H9 (cell line): ENCODE data around the gene CYP27A1. TPM values are rescaled to one million over a fixed set of nuclear protein-coding genes. Genes with fewer than 3 reads are reported as not detected.

Source experiments
- DNase-seq: peaks from one replicate; pipeline ENCODE4 v3.0.0-alpha.2; 2017
- H2AFZ ChIP-seq: one replicate; pipeline ENCODE4 v1.6.1; 2013; ENCODE audit warnings: mild to moderate bottlenecking, low read length, control low read depth, moderate library complexity
- H2AK5ac ChIP-seq: 2 replicates; pipeline ENCODE4 v1.6.1; 2013; ENCODE audit warnings: low read length, control low read depth, mixed read lengths; ENCODE audit not compliant: insufficient read length
- H2BK120ac ChIP-seq: one replicate; pipeline ENCODE4 v1.6.1; 2013; ENCODE audit warnings: low read depth, mild to moderate bottlenecking, low read length, control low read depth, inconsistent platforms; ENCODE audit not compliant: poor library complexity, severe bottlenecking
- H2BK12ac ChIP-seq: 2 replicates; pipeline ENCODE4 v1.6.1; 2013; ENCODE audit warnings: low read length, control low read depth, mixed read lengths, low read depth; ENCODE audit not compliant: insufficient read length
- H2BK15ac ChIP-seq: 2 replicates; pipeline ENCODE4 v1.6.1; 2013; ENCODE audit warnings: low read depth, low read length, control low read depth
- H2BK20ac ChIP-seq: one replicate; pipeline ENCODE4 v1.6.1; 2013; ENCODE audit warnings: low read depth, mild to moderate bottlenecking, low read length, control low read depth, inconsistent platforms; ENCODE audit not compliant: poor library complexity, severe bottlenecking
- H2BK5ac ChIP-seq: 2 replicates; pipeline ENCODE4 v1.6.1; 2013; ENCODE audit warnings: low read length, control low read depth, mixed read lengths; ENCODE audit not compliant: insufficient read length
- H3K14ac ChIP-seq: 2 replicates; pipeline ENCODE4 v1.6.1; 2013; ENCODE audit warnings: low read length, control low read depth; ENCODE audit not compliant: insufficient read depth
- H3K18ac ChIP-seq: 2 replicates; pipeline ENCODE4 v1.6.1; 2013; ENCODE audit warnings: low read depth, mild to moderate bottlenecking, mixed read lengths, low read length, control low read depth; ENCODE audit not compliant: insufficient read length
- H3K23ac ChIP-seq: 2 replicates; pipeline ENCODE4 v1.6.1; 2013; ENCODE audit warnings: low read length, control low read depth, mixed read lengths, low read depth; ENCODE audit not compliant: insufficient read length
- H3K23me2 ChIP-seq: 2 replicates; pipeline ENCODE4 v1.6.1; 2013; ENCODE audit warnings: low read depth, mild to moderate bottlenecking, mixed read lengths, low read length, control low read depth; ENCODE audit not compliant: insufficient read length, poor library complexity, severe bottlenecking
- H3K27ac ChIP-seq: 2 replicates; pipeline ENCODE4 v1.5.1; 2013; ENCODE audit warnings: low read length, control low read depth, mixed read lengths, low read depth; ENCODE audit not compliant: insufficient read length
- H3K27me3 ChIP-seq: 2 replicates; pipeline ENCODE4 v1.6.1; 2013; ENCODE audit warnings: low read length, control low read depth, inconsistent platforms; ENCODE audit not compliant: insufficient read depth
- H3K4ac ChIP-seq: 2 replicates; pipeline ENCODE4 v1.6.1; 2013; ENCODE audit warnings: low read depth, mild to moderate bottlenecking, control low read depth, inconsistent platforms, low read length, moderate library complexity
- H3K4me1 ChIP-seq: 2 replicates; pipeline ENCODE4 v1.6.1; 2013; ENCODE audit warnings: low read length, control low read depth, inconsistent platforms; ENCODE audit not compliant: insufficient read depth
- H3K4me2 ChIP-seq: 2 replicates; pipeline ENCODE4 v1.6.1; 2013; ENCODE audit warnings: low read length, control low read depth, mixed read lengths; ENCODE audit not compliant: insufficient read length, insufficient read depth
- H3K56ac ChIP-seq: 2 replicates; pipeline ENCODE4 v1.6.1; 2013; ENCODE audit warnings: low read depth, mild to moderate bottlenecking, mixed read lengths, low read length, control low read depth; ENCODE audit not compliant: insufficient read length
- H3K79me1 ChIP-seq: 2 replicates; pipeline ENCODE4 v1.6.1; 2013; ENCODE audit warnings: low read depth, mild to moderate bottlenecking, moderate library complexity, low read length, control low read depth, inconsistent platforms; ENCODE audit not compliant: insufficient read depth, poor library complexity, severe bottlenecking
- H3K79me2 ChIP-seq: 2 replicates; pipeline ENCODE4 v1.6.1; 2013; ENCODE audit warnings: low read length, control low read depth, inconsistent platforms; ENCODE audit not compliant: insufficient read depth
- H3K9ac ChIP-seq: 2 replicates; pipeline ENCODE4 v1.6.1; 2013; ENCODE audit warnings: low read length, control low read depth, mixed read lengths; ENCODE audit not compliant: insufficient read length; ENCODE audit errors: extremely low read depth
- H3K9me3 ChIP-seq: one replicate; pipeline ENCODE4 v1.6.1; 2013; ENCODE audit warnings: low read depth, low read length, inconsistent platforms; ENCODE audit not compliant: control insufficient read depth
- H3T11ph ChIP-seq: one replicate; pipeline ENCODE4 v1.6.1; 2013; ENCODE audit warnings: mild to moderate bottlenecking, low read length, control low read depth, inconsistent platforms
- H4K20me1 ChIP-seq: one replicate; pipeline ENCODE4 v1.6.1; 2013; ENCODE audit not compliant: control insufficient read depth, insufficient read length, insufficient read depth
- H4K5ac ChIP-seq: 2 replicates; pipeline ENCODE4 v1.6.1; 2013; ENCODE audit warnings: low read depth, mild to moderate bottlenecking, mixed read lengths, low read length, control low read depth; ENCODE audit not compliant: insufficient read length
- H4K8ac ChIP-seq: replicated peaks from 2 replicates; pipeline ENCODE4 v1.6.1; 2013; ENCODE audit warnings: low read length, control low read depth, mixed read lengths, low read depth; ENCODE audit not compliant: insufficient read length
- H4K91ac ChIP-seq: 2 replicates; pipeline ENCODE4 v1.6.1; 2013; ENCODE audit warnings: low read depth, mild to moderate bottlenecking, moderate library complexity, mixed read lengths, low read length, control low read depth; ENCODE audit not compliant: insufficient read length
- H3K27ac Mint-ChIP-seq, 3 experiments: 2 replicates in 2 of 3; 3 replicates in 1 of 3; pipeline ENCODE4 v1.8.0; 2020 to 2021; ENCODE audit warnings: mixed read lengths in 3 of 3, mild to moderate bottlenecking in 1 of 3, moderate library complexity in 1 of 3
- H3K27me3 Mint-ChIP-seq: 2 replicates; pipeline ENCODE4 v1.8.0; 2021; ENCODE audit warnings: low read depth, mild to moderate bottlenecking, moderate library complexity, mixed read lengths
- H3K36me3 Mint-ChIP-seq, 3 experiments: 2 replicates in 2 of 3; 3 replicates in 1 of 3; pipeline ENCODE4 v1.8.0; 2020 to 2021; ENCODE audit warnings: low read depth in 3 of 3, mixed read lengths in 3 of 3; ENCODE audit not compliant: insufficient read depth in 1 of 3
- H3K4me1 Mint-ChIP-seq, 2 experiments: 2 replicates each; pipeline ENCODE4 v1.8.0; 2020; ENCODE audit warnings: mixed read lengths in 2 of 2
- H3K4me3 Mint-ChIP-seq, 2 experiments: 2 replicates in 1 of 2; 3 replicates in 1 of 2; pipeline ENCODE4 v1.8.0; 2020 to 2021; ENCODE audit warnings: mild to moderate bottlenecking in 2 of 2, mixed read lengths in 2 of 2, moderate library complexity in 1 of 2
- H3K9me3 Mint-ChIP-seq, 2 experiments: 2 replicates in 1 of 2; 3 replicates in 1 of 2; pipeline ENCODE4 v1.8.0; 2020; ENCODE audit warnings: mild to moderate bottlenecking in 2 of 2, mixed read lengths in 2 of 2, moderate library complexity in 1 of 2
- WGBS: extraction: QIAGEN DNeasy Blood & Tissue Kit; methylation state at CpG from one replicate; pipeline ENCODE4 v1.1.7; 2013; ENCODE audit warnings: missing lambda C conversion rate, low lambda C conversion rate, mixed read lengths; ENCODE audit not compliant: insufficient read length; ENCODE audit errors: extremely low coverage; 5-methylcytosine and 5-hydroxymethylcytosine counted together
- total RNA-seq: library from RNA; stranded (reverse); gene quantifications from 2 replicates; pipeline ENCODE4 v1.2.1, GENCODE V29; 2021
- TF ChIP-seq, protein P1 (sequence below): fragments of 200-600 bp; sonication (generic); conservative IDR thresholded peaks from 3 replicates; pipeline ENCODE4 v1.8.0; 2021; ENCODE audit warnings: antibody characterized with exemption, mild to moderate bottlenecking

The CYP27A1 gene
- total RNA-seq, 1 experiment from 2014 or later: 3.1 TPM

DNA sequence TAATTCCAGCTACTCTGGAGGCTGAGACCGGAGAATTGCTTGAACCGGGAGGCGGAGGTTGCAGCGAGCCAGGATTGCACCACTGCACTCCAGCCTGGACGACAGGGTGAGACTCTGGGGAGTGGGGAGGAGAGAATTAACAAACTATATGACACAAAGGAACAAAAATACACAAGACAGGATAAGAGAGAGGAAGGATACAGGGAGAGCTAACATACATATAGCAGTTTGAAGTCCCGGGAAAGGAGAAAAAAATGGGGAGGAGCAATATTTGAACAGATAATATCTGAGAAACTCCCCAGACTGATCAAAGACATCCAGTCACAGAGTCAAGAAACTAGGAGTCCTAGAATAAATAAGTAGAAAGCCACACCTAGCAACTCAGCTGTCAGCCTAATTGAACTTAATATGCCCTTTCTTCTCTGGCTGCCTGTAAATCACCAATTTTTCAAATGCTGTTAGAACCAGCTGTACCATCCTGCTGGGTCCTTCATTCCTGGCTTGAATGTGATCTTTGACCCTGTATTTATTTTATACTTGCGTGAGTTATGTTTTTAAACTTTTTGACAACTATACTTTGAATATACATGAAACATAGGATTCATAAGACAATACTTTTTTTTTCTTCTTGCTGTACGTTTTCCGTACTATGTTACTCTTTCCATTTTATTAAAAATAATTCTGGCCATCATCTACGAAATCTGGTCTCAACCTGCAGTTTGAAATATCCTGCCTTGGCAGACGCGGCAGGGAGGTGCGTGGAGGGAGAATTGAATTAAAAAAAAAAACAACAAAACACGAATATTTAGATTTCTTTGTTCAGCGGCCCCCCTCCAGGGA, 876 bp upstream of the CYP27A1 start:
- peaks cover 0 to 11% (median 8%) of the 10 kb centered on the region in 3 experiments; a peak in 5 of 7 replicates for H3K36me3 Mint-ChIP-seq

More for the DNA sequence above, 876 bp upstream of the CYP27A1 start:
- no peaks in the 10 kb centered on the region for H3K79me2 ChIP-seq
- H3K9me3 ChIP-seq: no peaks in the 10 kb centered on the region
- DNase-seq: no peak
- H4K8ac ChIP-seq: no peak overlapping the region
- Mint-ChIP-seq H3K4me3 (peak overlapping the region; percentile 68 to 80), H3K4me1 (peaks cover 11 to 20% of the 10 kb centered on the region in 2 experiments), H3K27me3 (peaks cover 52% of the 10 kb centered on the region), H3K27ac (no peak overlapping the region), H3K9me3 (peaks cover 4 to 9% of the 10 kb centered on the region in 2 experiments; a peak in 3 of 5 replicates)
- no peak overlapping the region for H2BK20ac ChIP-seq
- H3K4me2 ChIP-seq: peak overlapping the region; percentile 82
- no CpG with 5 or more reads among the region's 15 CpGs for WGBS
- H3K18ac ChIP-seq: no peak overlapping the region
- H3K9ac ChIP-seq: peak overlapping the region; percentile 36
- H2BK12ac ChIP-seq: no peak overlapping the region
- H3K23ac ChIP-seq: no peak overlapping the region
- peaks cover 14% of the 10 kb centered on the region for H3K23me2 ChIP-seq
- no peak overlapping the region for H2BK15ac ChIP-seq
- no peak overlapping the region for H3K56ac ChIP-seq
- H2AK5ac ChIP-seq: no peak overlapping the region
- no peak overlapping the region for H2AFZ ChIP-seq
- no peak overlapping the region for H3K4ac ChIP-seq
- no peak overlapping the region for H3K27ac ChIP-seq
- no peak overlapping the region for H2BK120ac ChIP-seq
- H2BK5ac ChIP-seq: no peak overlapping the region
- no peaks in the 10 kb centered on the region for H3K4me1 ChIP-seq
- no peak overlapping the region for H4K5ac ChIP-seq
- H3K79me1 ChIP-seq: no peaks in the 10 kb centered on the region
- no peak overlapping the region for H4K91ac ChIP-seq
- TF ChIP-seq, protein P1, sequence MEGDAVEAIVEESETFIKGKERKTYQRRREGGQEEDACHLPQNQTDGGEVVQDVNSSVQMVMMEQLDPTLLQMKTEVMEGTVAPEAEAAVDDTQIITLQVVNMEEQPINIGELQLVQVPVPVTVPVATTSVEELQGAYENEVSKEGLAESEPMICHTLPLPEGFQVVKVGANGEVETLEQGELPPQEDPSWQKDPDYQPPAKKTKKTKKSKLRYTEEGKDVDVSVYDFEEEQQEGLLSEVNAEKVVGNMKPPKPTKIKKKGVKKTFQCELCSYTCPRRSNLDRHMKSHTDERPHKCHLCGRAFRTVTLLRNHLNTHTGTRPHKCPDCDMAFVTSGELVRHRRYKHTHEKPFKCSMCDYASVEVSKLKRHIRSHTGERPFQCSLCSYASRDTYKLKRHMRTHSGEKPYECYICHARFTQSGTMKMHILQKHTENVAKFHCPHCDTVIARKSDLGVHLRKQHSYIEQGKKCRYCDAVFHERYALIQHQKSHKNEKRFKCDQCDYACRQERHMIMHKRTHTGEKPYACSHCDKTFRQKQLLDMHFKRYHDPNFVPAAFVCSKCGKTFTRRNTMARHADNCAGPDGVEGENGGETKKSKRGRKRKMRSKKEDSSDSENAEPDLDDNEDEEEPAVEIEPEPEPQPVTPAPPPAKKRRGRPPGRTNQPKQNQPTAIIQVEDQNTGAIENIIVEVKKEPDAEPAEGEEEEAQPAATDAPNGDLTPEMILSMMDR: no peak
- H3K27me3 ChIP-seq: peaks cover 4% of the 10 kb centered on the region; the same call in 1 of the 2 replicates
- no peak overlapping the region for H3K14ac ChIP-seq
- no peak overlapping the region for H3T11ph ChIP-seq
- H4K20me1 ChIP-seq: no peaks in the 10 kb centered on the region
